Muscle of back (tissue), 11 donors: ENCODE results near the gene MAB21L4. TPM values are rescaled to one million over a fixed set of nuclear protein-coding genes. Genes with fewer than 3 reads are reported as not detected.

ENCODE experiments used
- DNase-seq, 3 donors: peaks; one replicate each; pipeline versions ENCODE4 v3.0.0 to v3.0.0-alpha.2; 2013
- polyA plus RNA-seq, 10 donors: library from polyadenylated mRNA; unstranded; fragments of 120-200 nt; gene quantifications; one replicate each; pipeline ENCODE4 v1.2.1, GENCODE V29; 2013; ENCODE audit not compliant: insufficient read length in 10 of 10

The MAB21L4 gene
- polyA plus RNA-seq, 10 donors, result 0.12 to 1.5 (median 0.64) TPM; not detected in 6

GRCh38 chr2:240896871-240897692 is 1.1 kb upstream of the MAB21L4 start:
- no peak for DNase-seq

DNA sequence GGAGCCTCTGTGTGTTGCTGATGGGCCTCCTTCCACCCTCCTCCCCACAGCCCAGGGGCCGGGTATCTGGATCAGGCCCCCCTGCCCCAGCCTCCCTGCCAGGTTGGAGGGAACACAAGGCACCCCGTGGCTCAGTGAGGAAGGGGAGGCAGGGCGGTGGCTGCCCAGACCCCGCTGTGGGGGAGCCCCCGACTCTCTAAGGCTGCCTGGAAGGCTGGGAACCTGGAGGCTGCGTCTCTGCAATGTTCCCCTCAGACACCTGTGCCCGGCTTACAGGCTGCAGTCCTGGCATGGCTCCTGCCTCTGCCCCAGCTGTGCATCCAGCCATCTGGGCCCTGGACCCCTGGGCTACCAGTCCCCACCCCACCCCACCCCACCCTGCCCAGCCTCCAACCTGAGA is 438 bp upstream of the MAB21L4 start:
- DNase-seq, result no peak

GRCh38 chr2:240894836-240895558 is 959 bp downstream of the MAB21L4 start:
- DNase-seq, result no peak

GRCh38 chr2:240894006-240894405 is 1.9 kb downstream of the MAB21L4 start:
- no peak for DNase-seq

- DNase-seq, result no peak
These were observed 2.6 kb downstream of the MAB21L4 start for GRCh38 chr2:240893363-240893844.

GRCh38 chr2:240892925-240893324 is 3.0 kb downstream of the MAB21L4 start:
- no peak for DNase-seq

- DNase-seq, result no peak
These were observed 3.6 kb downstream of the MAB21L4 start for GRCh38 chr2:240892356-240892755.

- DNase-seq, result no peak
These were observed 4.2 kb downstream of the MAB21L4 start for GRCh38 chr2:240891492-240892340.

DNA sequence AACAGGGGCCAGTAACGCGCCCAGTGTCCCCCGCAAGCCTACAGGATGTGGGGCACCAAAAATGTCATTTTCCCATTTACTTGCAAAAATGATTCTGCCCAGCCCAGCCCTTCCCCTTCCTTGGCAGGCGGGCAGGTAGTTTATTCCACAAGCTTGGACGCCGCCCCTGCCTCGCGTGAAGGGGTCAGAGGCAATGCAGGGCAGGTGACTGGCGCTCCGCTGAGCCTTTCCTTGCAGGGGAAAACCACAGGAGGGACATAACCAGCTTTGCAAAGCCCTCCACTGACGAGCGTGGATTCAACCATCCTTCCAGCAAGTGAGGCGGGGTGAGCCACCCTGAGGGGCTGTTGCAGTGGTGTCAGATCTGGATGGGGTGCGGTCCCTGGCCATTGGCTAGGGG is 5.3 kb downstream of the MAB21L4 start:
- DNase-seq, result no peak

- no peak for DNase-seq
These were observed 6.1 kb downstream of the MAB21L4 start for GRCh38 chr2:240889601-240890560.

DNA sequence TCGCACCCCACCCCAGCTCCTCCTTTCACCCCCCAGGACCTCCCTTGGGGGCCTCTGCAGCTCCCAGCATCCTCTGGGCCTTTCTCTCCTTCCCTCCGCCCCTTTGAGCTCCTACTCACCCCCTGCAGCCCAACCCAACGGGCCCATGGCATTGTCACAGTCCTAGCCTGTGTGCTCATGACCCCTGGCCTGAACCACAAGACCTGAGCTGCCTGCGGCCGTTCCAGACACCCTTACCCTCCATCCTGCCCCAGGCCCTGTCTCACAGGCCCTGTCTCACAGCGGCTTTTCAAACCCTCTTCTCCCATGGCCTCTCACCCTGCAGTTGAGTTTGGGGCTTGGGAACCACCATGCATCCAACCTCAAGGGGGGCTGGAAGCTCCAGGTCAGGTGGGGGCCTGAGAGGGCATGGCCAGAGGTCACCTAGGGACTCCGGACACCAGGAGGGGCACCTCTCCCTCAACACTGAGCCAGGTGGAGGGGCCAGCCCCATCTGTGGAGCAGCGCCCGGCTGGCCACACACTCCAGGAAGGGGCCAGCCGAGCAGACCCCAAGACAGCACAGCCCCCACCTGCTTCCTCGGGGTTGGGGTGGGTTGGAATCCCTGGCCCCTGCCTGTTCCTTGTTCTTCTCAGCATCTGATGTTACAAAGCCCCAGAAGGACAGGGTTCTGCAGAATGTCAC is 6.9 kb downstream of the MAB21L4 start:
- DNase-seq, result no peak

- DNase-seq, result no peak
These were observed 7.6 kb downstream of the MAB21L4 start for GRCh38 chr2:240888130-240888889.

DNA sequence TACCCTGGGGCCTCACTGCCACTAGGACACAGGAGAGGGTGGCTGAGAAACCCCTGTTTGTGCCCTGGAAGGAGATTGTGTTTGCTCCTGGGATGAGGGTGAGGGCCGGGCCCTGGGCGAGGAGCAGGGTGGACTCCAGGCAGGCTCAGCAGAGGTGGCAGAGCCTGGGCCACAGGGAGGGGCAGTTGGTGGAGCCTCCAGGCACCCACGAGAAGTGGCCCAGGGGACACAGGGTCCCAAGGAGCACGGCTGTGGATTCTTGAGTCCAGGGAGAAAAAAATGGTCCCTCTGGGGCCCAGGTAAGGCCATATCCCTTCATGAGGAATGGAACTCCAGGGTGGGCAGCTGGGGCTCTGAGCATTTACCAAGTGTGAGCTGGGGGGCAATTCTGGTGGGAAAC is 8.3 kb downstream of the MAB21L4 start:
- DNase-seq, result no peak

DNA sequence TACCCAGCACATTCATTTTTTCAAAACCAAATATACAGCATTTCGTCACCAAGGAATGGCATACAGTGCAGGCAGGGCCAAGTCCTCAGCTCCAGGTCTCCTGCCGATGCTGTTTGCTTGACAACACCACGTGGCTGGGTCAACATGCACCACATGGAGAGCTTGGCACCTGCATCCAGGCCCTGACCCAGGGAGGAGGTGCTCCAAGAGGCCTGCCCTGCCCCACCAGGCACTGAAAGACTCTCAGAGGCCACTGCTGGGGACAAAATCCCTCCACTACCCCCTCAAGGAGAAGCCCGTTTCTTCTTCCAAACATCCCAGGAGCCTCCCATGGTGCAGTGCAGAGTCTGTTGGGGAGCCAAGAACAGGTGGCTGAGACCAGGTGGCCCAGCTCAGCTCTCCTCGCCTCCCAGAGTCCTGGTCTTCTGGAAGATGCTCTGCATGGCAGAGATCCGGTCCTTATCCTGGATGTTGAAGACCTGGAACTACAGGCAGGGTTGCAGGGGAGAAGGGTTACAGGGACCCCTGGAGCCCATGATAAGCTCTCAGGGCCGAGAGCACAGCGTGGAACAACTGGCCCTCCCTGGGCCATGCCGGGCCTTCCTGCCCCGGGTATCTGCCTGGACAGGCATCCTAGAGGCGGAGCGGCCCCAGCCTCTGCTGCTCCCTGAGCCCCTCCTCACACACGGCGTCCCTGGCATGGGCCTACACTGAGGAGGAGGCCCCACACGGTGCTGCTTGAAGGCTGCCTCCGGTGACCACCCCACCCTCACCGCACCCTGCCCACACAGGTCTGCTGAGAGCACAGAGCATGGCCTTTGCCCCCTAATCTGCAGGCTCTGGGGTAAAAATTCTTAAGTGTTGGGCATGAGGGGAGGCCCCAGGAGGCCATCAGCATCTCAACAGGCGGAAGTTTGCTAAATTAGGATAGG is 9.0 kb downstream of the MAB21L4 start:
- no peak for DNase-seq

DNA sequence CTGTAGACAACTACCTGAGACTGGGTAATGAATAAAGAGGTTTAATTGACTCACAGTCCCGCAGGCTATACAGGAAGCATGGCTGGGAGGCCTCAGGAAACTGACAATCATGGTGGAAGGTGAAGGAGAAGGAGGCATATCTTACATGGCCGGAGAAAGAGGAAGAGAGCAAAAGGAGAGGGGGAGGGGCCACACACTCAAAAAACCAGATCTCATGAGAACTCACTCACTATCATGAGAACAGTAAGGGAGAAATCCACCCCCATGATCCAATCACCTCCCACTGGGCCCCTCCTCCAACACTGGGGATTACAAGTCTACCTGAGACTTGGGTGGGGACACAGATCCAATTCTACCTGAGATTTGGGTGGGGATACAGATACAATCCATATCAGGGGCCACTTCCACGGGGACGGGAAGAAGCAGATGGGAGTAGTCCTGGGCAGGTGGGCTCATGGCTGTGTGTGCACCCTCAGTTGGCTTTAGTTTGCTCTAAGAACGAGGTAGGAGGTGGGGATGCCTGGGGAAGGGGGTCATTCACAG is 9.9 kb downstream of the MAB21L4 start:
- DNase-seq, result no peak

DNA sequence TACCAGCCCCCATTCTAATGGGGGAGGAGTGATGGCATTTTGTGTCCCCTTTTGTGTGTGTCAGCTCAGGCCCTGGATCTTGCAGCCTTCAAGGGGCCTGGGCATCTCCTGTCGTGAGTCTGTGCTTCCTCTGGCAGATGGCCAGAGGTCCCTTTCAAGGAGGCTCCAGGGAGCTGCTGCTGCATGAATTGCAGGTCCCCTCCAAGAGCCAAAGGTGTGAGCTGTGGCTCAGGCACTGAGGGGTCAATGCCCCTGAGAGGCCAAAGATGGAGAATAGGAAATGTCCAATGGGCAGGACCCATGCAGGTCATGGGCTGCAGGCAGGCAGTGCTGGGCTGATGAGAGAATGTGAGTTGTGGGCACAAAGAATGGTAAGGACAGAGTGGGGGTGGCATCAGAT is 10.4 kb downstream of the MAB21L4 start:
- no peak for DNase-seq

- DNase-seq, result no peak
These were observed 11.2 kb downstream of the MAB21L4 start for GRCh38 chr2:240884745-240885144.

DNA sequence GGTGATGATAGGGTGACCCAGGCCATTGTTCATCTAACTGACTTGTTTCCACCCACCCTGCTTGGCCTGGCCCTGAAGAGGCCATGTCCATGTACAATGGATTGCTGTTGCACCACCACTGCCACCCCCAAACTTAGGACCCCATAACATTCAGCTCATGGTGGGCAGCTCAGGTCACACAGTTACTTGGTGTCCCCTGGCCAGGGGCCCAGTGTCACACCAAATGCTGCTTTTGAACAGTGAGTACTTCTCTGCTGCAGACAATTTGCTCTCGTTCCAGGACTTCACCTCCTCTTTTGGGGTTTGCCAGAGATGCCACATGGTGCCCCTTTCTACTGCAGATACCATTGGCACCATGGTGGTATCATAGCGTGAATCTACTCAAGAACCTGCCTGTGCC is 11.7 kb downstream of the MAB21L4 start:
- no peak for DNase-seq
